Breast epithelium (tissue), 3 donors: ENCODE data around the gene ZNF891. TPM values are rescaled to one million over a fixed set of nuclear protein-coding genes. Genes with fewer than 3 reads are reported as not detected.

ENCODE experiments used
- total RNA-seq, 3 donors: library from RNA; depleted of rRNA; stranded (reverse); fragments of >200 nt; gene quantifications; one replicate each; pipeline ENCODE4 v1.1.0, GENCODE V29; 2016

ZNF891 gene
- total RNA-seq, 3 donors from 2014 or later, result 2.7 to 5.7 (median 4.6) TPM

Other genes starting within 250 kb of the ZNF891 start
- gene CHFR, start 242.7 kb downstream of the ZNF891 start, total RNA-seq, result 10 to 100 TPM; 22.4 to 36.1 (median 26.5) TPM
- 10 to 100 TPM in 2 of 3 donors, 1 to 10 TPM in 1; 8.3 to 17.9 (median 16.1) TPM for gene ZNF605, start 174.0 kb downstream of the ZNF891 start, total RNA-seq
- 10 to 100 TPM; 12.0 to 19.6 (median 19.0) TPM for gene ZNF26, start 143.9 kb downstream of the ZNF891 start, total RNA-seq
- 10 to 100 TPM; 25.0 to 61.0 (median 29.2) TPM for gene ZNF84, start 92.8 kb downstream of the ZNF891 start, total RNA-seq
- 10 to 100 TPM in 2 of 3 donors, 1 to 10 TPM in 1; 9.3 to 34.5 (median 22.3) TPM for gene ZNF140, start 49.4 kb downstream of the ZNF891 start, total RNA-seq
- gene ZNF10, start 353 bp upstream of the ZNF891 start, total RNA-seq, result 10 to 100 TPM; 12.8 to 35.0 (median 13.4) TPM
- gene ZNF268, start 51.2 kb upstream of the ZNF891 start, total RNA-seq, result 10 to 100 TPM; 15.4 to 38.2 (median 23.3) TPM
- gene ANHX, start 105.6 kb upstream of the ZNF891 start, total RNA-seq, result not detected